A549 (cell line): ENCODE data around the gene PNPLA3. TPM values are rescaled to one million over a fixed set of nuclear protein-coding genes. Genes with fewer than 3 reads are reported as not detected.

Source experiments
- ATAC-seq, 2 experiments: fragments of 200-7000 bp in 1 of 2; fragments of >200 bp in 1 of 2; cut with Nextera tagmentation in 1 of 2; cut with Tn5 transposase in 1 of 2; 3 replicates each; pipeline versions ENCODE4 v1.8.0 to v1.9.1; 2018 to 2020; ENCODE audit warnings: mild to moderate bottlenecking in 1 of 2, moderate library complexity in 1 of 2
- CTCF ChIA-PET: fragments of 300-600 bp; sonication (Branson Sonifier 250); formaldehyde crosslinking; extraction: SDS; loops from one replicate; lab custom pipeline; 2021; ENCODE audit warnings: antibody characterized with exemption, inconsistent platforms; lab: Yijun Ruan, JAX
- POLR2A ChIA-PET: fragments of 350-600 bp; formaldehyde crosslinking; extraction: SDS; loops from one replicate; lab custom pipeline; 2021; ENCODE audit warnings: antibody characterized with exemption, inconsistent platforms; lab: Yijun Ruan, JAX
- DNase-seq, 2 experiments: peaks; one replicate each; pipeline versions ENCODE4 v3.0.0 to v3.0.0-alpha.2; 2011 to 2016; ENCODE audit warnings: low read depth in 1 of 2, low spot score in 1 of 2
- FAIRE-seq: peaks from 2 replicates; lab custom pipeline; 2011; peaks lifted over from hg19 to GRCh38; lab: Jason Lieb, UNC
- H3K27ac ChIP-seq, 2 experiments: fragments of >200 bp; sonication (Bioruptor Twin); formaldehyde crosslinking; 3 replicates each; pipeline ENCODE4 v1.5.1; 2016 to 2017
- H3K4me1 ChIP-seq: fragments of >200 bp; sonication (Bioruptor Twin); formaldehyde crosslinking; 3 replicates; pipeline ENCODE4 v1.6.1; 2016
- H3K4me2 ChIP-seq: fragments of >200 bp; sonication (Bioruptor Twin); formaldehyde crosslinking; 3 replicates; pipeline ENCODE4 v1.6.1; 2016
- H3K4me3 ChIP-seq: fragments of >200 bp; sonication (Bioruptor Twin); formaldehyde crosslinking; 3 replicates; pipeline ENCODE4 v1.5.1; 2016
- H3K9me3 ChIP-seq: fragments of >200 bp; sonication (Bioruptor Twin); formaldehyde crosslinking; 3 replicates; pipeline ENCODE4 v1.6.1; 2016
- CBX8 ChIP-seq: fragments of 200-600 bp; sonication (generic); IDR thresholded peaks from 2 replicates; pipeline ENCODE4 v1.6.1; 2016
- CHD2 ChIP-seq: fragments of 150-350 bp; IDR thresholded peaks from 2 replicates; pipeline ENCODE4 v1.6.1; 2014; ENCODE audit warnings: low read length; ENCODE audit not compliant: partially characterized antibody
- EHF ChIP-seq: fragments of 250-450 bp; sonication (Bioruptor Pico); IDR thresholded peaks from 2 replicates; pipeline ENCODE4 v1.5.0; 2020; ENCODE audit warnings: mild to moderate bottlenecking
- FOSB ChIP-seq: fragments of 250-450 bp; sonication (Bioruptor Pico); IDR thresholded peaks from 2 replicates; pipeline ENCODE4 v1.5.0; 2020; ENCODE audit warnings: mild to moderate bottlenecking, moderate library complexity
- GATA3 ChIP-seq: IDR thresholded peaks from 2 replicates; pipeline ENCODE4 v1.6.1; 2012; ENCODE audit warnings: borderline replicate concordance
- HDAC2 ChIP-seq: fragments of 200-600 bp; sonication (generic); IDR thresholded peaks from 2 replicates; pipeline ENCODE4 v1.6.1; 2016
- HOXB5 ChIP-seq: fragments of 250-450 bp; sonication (Bioruptor Pico); IDR thresholded peaks from 2 replicates; pipeline ENCODE4 v1.5.0; 2020; ENCODE audit warnings: mild to moderate bottlenecking, moderate library complexity
- JUN ChIP-seq, 2 experiments: fragments of >200 bp; sonication (Bioruptor Twin); formaldehyde crosslinking; IDR thresholded peaks; 2 replicates in 1 of 2; 3 replicates in 1 of 2; pipeline ENCODE4 v1.6.1; 2016 to 2017
- KDM1A ChIP-seq: fragments of 200-600 bp; sonication (generic); IDR thresholded peaks from 2 replicates; pipeline ENCODE4 v1.6.1; 2016; ENCODE audit warnings: low read depth, mild to moderate bottlenecking
- MYC ChIP-seq: IDR thresholded peaks from 2 replicates; pipeline ENCODE4 v1.6.1; 2012; ENCODE audit warnings: mild to moderate bottlenecking, inconsistent platforms, low read length, improper control_type of control experiment, borderline replicate concordance
- NPAS2 ChIP-seq: fragments of 250-450 bp; sonication (Bioruptor Pico); IDR thresholded peaks from 2 replicates; pipeline ENCODE4 v1.8.0; 2022; ENCODE audit warnings: mild to moderate bottlenecking, moderate library complexity, borderline replicate concordance
- RFX5 ChIP-seq: fragments of 450-650 bp; IDR thresholded peaks from 2 replicates; pipeline ENCODE4 v1.7.1; 2014; ENCODE audit warnings: antibody characterized with exemption, mild to moderate bottlenecking, moderate library complexity
- RNF2 ChIP-seq: fragments of 200-600 bp; sonication (generic); IDR thresholded peaks from 2 replicates; pipeline ENCODE4 v1.6.1; 2016; ENCODE audit warnings: low read depth, mild to moderate bottlenecking, antibody characterized with exemption, moderate library complexity, borderline replicate concordance
- TFCP2L1 ChIP-seq: fragments of 250-450 bp; sonication (Bioruptor Pico); IDR thresholded peaks from 2 replicates; pipeline ENCODE4 v1.5.0; 2021; ENCODE audit warnings: mild to moderate bottlenecking
- TP53 ChIP-seq: fragments of 250-450 bp; sonication (Bioruptor Pico); IDR thresholded peaks from 2 replicates; pipeline ENCODE4 v1.5.0; 2021; ENCODE audit warnings: mild to moderate bottlenecking, moderate library complexity
- ZC3H11A ChIP-seq: fragments of 450-650 bp; IDR thresholded peaks from 2 replicates; pipeline ENCODE4 v1.6.1; 2014; ENCODE audit warnings: antibody characterized with exemption, mild to moderate bottlenecking
- WGBS: methylation state at CpG from one replicate; pipeline ENCODE4 v1.1.6; 2017; ENCODE audit errors: missing lambda C conversion rate; 5-methylcytosine and 5-hydroxymethylcytosine counted together
- polyA plus RNA-seq, 4 experiments: library from polyadenylated mRNA; depleted of rRNA in 3 of 4; stranded (reverse); fragments of >200 nt; fragmentation: RNase III in 1 of 4; extraction: RNeasy Plus Mini Kit Qiagen cat#74134 plus additional on column Dnase treatment in 1 of 4; gene quantifications; 2 replicates in 3 of 4; 3 replicates in 1 of 4; pipeline ENCODE4 v1.2.3, GENCODE V29; 2011 to 2017
- TF ChIP-seq, protein P1 (sequence below): fragments of >200 bp; sonication (Bioruptor Twin); formaldehyde crosslinking; IDR thresholded peaks from 3 replicates; pipeline ENCODE4 v1.5.1; 2016
- TF ChIP-seq, protein P2 (sequence below): fragments of >200 bp; sonication (Bioruptor Twin); formaldehyde crosslinking; IDR thresholded peaks from 2 replicates; pipeline ENCODE4 v1.6.1; 2016
- TF ChIP-seq, protein P3 (sequence below): fragments of 450-650 bp; IDR thresholded peaks from 2 replicates; pipeline ENCODE4 v1.6.1; 2014; ENCODE audit warnings: antibody characterized with exemption
- TF ChIP-seq, protein P4 (sequence below): IDR thresholded peaks from 2 replicates; pipeline ENCODE4 v1.6.1; 2012
- TF ChIP-seq, protein P5 (sequence below): IDR thresholded peaks from 2 replicates; pipeline ENCODE4 v1.6.1; 2012
- TF ChIP-seq, protein P6 (sequence below): IDR thresholded peaks from 2 replicates; pipeline ENCODE4 v1.6.1; 2012; ENCODE audit warnings: low read depth, borderline replicate concordance

PNPLA3 gene
- polyA plus RNA-seq, 2 of the 4 experiments (the other 2 are of a cell fraction), result 1.3 to 1.8 TPM

DNA sequence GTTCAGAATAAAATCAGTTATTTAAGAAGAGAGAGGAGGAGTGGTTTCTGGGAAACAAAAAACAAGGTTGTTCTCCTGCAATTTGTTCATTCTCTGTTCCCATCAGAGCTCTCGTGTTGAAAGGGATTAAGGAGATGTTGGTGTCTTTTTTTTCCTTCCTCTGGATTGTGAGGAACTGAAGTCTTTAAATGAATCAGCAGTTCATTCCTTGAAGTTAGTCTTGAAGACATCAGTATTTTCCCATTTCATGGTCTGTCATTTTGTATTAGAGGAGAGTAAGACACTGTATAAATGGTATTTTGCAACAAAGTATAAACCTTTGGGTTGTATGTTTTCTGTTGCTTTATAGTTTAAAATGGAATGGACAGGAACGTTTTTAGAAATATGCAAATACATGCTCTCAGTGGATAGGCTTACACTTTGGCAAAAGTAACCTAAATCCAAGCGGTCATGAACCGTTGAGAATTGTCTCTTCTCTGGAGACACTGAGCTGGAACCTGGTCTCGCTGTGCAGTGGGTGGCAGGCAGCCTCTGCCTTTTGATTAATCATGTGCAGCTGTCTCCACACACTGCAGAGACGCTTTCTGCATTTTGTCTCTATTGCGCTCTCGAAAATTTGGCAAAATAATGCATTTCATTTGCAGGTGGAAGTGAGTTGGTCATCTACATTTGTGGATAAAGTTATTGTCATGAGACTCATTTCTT lies 64.7 kb downstream of the PNPLA3 start:
- ATAC-seq (no peak), FAIRE-seq (no peak), DNase-seq (no peak)
- WGBS, result 88% methylated on average over 8 of the region's 8 CpGs
- no peak overlapping the region for H3K27ac ChIP-seq
- H3K4me2 ChIP-seq, result no peak overlapping the region
- H3K9me3 ChIP-seq, result no peaks in the 10 kb centered on the region
- CTCF ChIA-PET, result interaction anchor here (0.6 to 2.0 kb wide), 3 partner anchors 94 to 637 kb away, joined by 3 to 6 read pairs (median 3); no protein-coding TSS in a partner anchor
- POLR2A ChIA-PET, result no interaction called here
- no peak overlapping the region for H3K4me3 ChIP-seq
- H3K4me1 ChIP-seq, result no peaks in the 10 kb centered on the region
- no peak for TF ChIP-seq EHF (CRISPR knock-in tag)
- TF ChIP-seq JUN (IDR thresholded peaks at IDR 0.05), result no peak
- TF ChIP-seq, protein P1, sequence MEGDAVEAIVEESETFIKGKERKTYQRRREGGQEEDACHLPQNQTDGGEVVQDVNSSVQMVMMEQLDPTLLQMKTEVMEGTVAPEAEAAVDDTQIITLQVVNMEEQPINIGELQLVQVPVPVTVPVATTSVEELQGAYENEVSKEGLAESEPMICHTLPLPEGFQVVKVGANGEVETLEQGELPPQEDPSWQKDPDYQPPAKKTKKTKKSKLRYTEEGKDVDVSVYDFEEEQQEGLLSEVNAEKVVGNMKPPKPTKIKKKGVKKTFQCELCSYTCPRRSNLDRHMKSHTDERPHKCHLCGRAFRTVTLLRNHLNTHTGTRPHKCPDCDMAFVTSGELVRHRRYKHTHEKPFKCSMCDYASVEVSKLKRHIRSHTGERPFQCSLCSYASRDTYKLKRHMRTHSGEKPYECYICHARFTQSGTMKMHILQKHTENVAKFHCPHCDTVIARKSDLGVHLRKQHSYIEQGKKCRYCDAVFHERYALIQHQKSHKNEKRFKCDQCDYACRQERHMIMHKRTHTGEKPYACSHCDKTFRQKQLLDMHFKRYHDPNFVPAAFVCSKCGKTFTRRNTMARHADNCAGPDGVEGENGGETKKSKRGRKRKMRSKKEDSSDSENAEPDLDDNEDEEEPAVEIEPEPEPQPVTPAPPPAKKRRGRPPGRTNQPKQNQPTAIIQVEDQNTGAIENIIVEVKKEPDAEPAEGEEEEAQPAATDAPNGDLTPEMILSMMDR, result no peak
- TF ChIP-seq TP53 (CRISPR knock-in tag), result no peak
- no peak for TF ChIP-seq RFX5
- no peak for TF ChIP-seq RNF2
- TF ChIP-seq, protein P2, sequence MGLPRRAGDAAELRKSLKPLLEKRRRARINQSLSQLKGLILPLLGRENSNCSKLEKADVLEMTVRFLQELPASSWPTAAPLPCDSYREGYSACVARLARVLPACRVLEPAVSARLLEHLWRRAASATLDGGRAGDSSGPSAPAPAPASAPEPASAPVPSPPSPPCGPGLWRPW, result no peak
- no peak for TF ChIP-seq HDAC2
- TF ChIP-seq GATA3, result no peak
- TF ChIP-seq, protein P3, sequence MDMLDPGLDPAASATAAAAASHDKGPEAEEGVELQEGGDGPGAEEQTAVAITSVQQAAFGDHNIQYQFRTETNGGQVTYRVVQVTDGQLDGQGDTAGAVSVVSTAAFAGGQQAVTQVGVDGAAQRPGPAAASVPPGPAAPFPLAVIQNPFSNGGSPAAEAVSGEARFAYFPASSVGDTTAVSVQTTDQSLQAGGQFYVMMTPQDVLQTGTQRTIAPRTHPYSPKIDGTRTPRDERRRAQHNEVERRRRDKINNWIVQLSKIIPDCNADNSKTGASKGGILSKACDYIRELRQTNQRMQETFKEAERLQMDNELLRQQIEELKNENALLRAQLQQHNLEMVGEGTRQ, result no peak
- TF ChIP-seq ZC3H11A, result no peak
- TF ChIP-seq KDM1A, result no peak
- TF ChIP-seq HOXB5, result no peak
- no peak for TF ChIP-seq NPAS2 (CRISPR knock-in tag)
- no peak for TF ChIP-seq CBX8
- no peak for TF ChIP-seq MYC
- TF ChIP-seq, protein P4, sequence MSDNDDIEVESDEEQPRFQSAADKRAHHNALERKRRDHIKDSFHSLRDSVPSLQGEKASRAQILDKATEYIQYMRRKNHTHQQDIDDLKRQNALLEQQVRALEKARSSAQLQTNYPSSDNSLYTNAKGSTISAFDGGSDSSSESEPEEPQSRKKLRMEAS, result no peak
- TF ChIP-seq, protein P5, sequence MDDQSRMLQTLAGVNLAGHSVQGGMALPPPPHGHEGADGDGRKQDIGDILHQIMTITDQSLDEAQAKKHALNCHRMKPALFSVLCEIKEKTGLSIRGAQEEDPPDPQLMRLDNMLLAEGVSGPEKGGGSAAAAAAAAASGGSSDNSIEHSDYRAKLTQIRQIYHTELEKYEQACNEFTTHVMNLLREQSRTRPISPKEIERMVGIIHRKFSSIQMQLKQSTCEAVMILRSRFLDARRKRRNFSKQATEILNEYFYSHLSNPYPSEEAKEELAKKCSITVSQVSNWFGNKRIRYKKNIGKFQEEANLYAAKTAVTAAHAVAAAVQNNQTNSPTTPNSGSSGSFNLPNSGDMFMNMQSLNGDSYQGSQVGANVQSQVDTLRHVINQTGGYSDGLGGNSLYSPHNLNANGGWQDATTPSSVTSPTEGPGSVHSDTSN, result no peak
- TF ChIP-seq TFCP2L1, result no peak
- TF ChIP-seq, protein P6, sequence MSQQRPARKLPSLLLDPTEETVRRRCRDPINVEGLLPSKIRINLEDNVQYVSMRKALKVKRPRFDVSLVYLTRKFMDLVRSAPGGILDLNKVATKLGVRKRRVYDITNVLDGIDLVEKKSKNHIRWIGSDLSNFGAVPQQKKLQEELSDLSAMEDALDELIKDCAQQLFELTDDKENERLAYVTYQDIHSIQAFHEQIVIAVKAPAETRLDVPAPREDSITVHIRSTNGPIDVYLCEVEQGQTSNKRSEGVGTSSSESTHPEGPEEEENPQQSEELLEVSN, result no peak
- TF ChIP-seq, all 56 proteins: peak for 0

DNA sequence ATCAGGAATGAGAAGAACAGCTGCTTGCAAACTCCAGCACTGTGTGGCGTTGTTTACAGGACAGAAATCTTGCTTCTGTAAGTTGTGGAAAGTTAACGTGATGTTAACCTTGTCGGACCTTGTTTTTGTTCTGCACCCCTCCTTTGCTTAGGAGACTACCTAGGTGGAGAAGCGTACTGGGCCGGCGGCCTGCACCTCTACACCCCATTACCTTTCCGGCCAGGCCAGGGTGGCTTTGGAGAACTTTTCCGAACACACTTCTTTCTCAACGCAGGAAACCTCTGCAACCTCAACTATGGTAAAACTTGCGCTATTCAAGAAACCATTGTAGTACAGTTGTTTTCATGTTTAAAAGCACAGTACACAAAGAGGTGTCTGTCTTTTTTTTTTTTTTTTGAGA lies 65.4 kb downstream of the PNPLA3 start:
- TF ChIP-seq, protein P6, result no peak
- TF ChIP-seq FOSB (CRISPR knock-in tag) (no peak), CHD2 (no peak), RNF2 (no peak)
- Histone ChIP-seq H3K4me3 (no peak overlapping the region), H3K27ac (no peak overlapping the region), H3K4me2 (no peak overlapping the region), H3K4me1 (no peaks in the 10 kb centered on the region), H3K9me3 (no peaks in the 10 kb centered on the region)
- FAIRE-seq (no peak), ATAC-seq (no peak), DNase-seq (no peak)
- ChIA-PET CTCF (interaction anchor here (0.6 to 7.9 kb wide), 2 partner anchors 94 to 636 kb away, joined by 3 to 166 read pairs; no protein-coding TSS in a partner anchor), POLR2A (no interaction called here)
- WGBS, result 93% methylated on average over 10 of the region's 10 CpGs
